ENCODE data around the gene DDAH1. TPM values are rescaled to one million over a fixed set of nuclear protein-coding genes. Genes with fewer than 3 reads are reported as not detected.

Gene DDAH1
- polyA plus RNA-seq, 1 donor from 2014 or later = 42.7 TPM

Small RNA genes lying within 50 kb of the gene (small RNA-seq; reads per million reads assigned to genes)
- gene RF00019 = 0 to 1.2 (median 0) reads per million in 3 experiments

Other genes with a start within 250 kb of the DDAH1 start
- 94.6 and 103 TPM in 2 replicates for gene C1orf52, start 205.5 kb downstream of the DDAH1 start, polyA plus RNA-seq
- gene BCL10, start 188.5 kb downstream of the DDAH1 start, polyA plus RNA-seq = 17.3 and 18.9 TPM in 2 replicates
- gene CCN1, start 115.6 kb upstream of the DDAH1 start, polyA plus RNA-seq = 1.4 and 1.5 TPM in 2 replicates
- gene ZNHIT6, start 243.3 kb upstream of the DDAH1 start, polyA plus RNA-seq = 14.4 and 16.6 TPM in 2 replicates

Measured in neural cell (in vitro differentiated cells).